Astrocyte (in vitro differentiated cells and primary cell): ENCODE data around the gene TCEANC2. TPM values are rescaled to one million over a fixed set of nuclear protein-coding genes. Genes with fewer than 3 reads are reported as not detected.

Source experiments
- DNase-seq: peaks from one replicate; pipeline ENCODE4 v3.0.0-alpha.2; 2010; ENCODE audit warnings: low read depth
- FAIRE-seq: peaks from 2 replicates; lab custom pipeline; 2011; peaks lifted over from hg19 to GRCh38; lab: Jason Lieb, UNC
- H2AFZ ChIP-seq: 2 replicates; pipeline ENCODE4 v1.6.0; 2012; ENCODE audit warnings: low read depth, low read length, inconsistent platforms
- H3K27ac ChIP-seq: 2 replicates; pipeline ENCODE4 v1.5.1; 2011; ENCODE audit warnings: low read depth, low read length, inconsistent platforms
- H3K27me3 ChIP-seq: 2 replicates; pipeline ENCODE4 v1.6.0; 2011; ENCODE audit warnings: low read length, inconsistent platforms; ENCODE audit not compliant: insufficient read depth
- H3K36me3 ChIP-seq: 2 replicates; pipeline ENCODE4 v1.5.1; 2011; ENCODE audit warnings: low read length, inconsistent platforms; ENCODE audit not compliant: insufficient read depth
- H3K4me1 ChIP-seq: 2 replicates; pipeline ENCODE4 v1.5.1; 2011; ENCODE audit warnings: low read length, inconsistent platforms; ENCODE audit not compliant: insufficient read depth
- H3K4me2 ChIP-seq: 2 replicates; pipeline ENCODE4 v1.6.0; 2012; ENCODE audit warnings: low read length, inconsistent platforms
- H3K4me3 ChIP-seq: 2 replicates; pipeline ENCODE4 v1.5.1; 2011; ENCODE audit warnings: low read depth, mild to moderate bottlenecking, low read length, inconsistent platforms; ENCODE audit not compliant: insufficient read depth
- H3K79me2 ChIP-seq: 2 replicates; pipeline ENCODE4 v1.6.0; 2012; ENCODE audit warnings: mild to moderate bottlenecking, low read length, inconsistent platforms; ENCODE audit not compliant: insufficient read depth
- H3K9ac ChIP-seq: 2 replicates; pipeline ENCODE4 v1.6.0; 2012; ENCODE audit warnings: mild to moderate bottlenecking, low read length, inconsistent platforms
- H3K9me3 ChIP-seq: 2 replicates; pipeline ENCODE4 v1.5.1; 2012; ENCODE audit warnings: low read depth, mild to moderate bottlenecking, low read length, inconsistent platforms; ENCODE audit not compliant: insufficient read depth
- H4K20me1 ChIP-seq: 2 replicates; pipeline ENCODE4 v1.6.0; 2012; ENCODE audit warnings: low read length, inconsistent platforms; ENCODE audit not compliant: insufficient read depth
- H3K27ac Mint-ChIP-seq: one replicate; pipeline ENCODE4 v1.8.0; 2021; ENCODE audit warnings: mild to moderate bottlenecking, mixed read lengths; ENCODE audit not compliant: unreplicated experiment
- H3K27me3 Mint-ChIP-seq: one replicate; pipeline ENCODE4 v1.8.0; 2021; ENCODE audit warnings: low read depth, mixed read lengths; ENCODE audit not compliant: unreplicated experiment
- H3K36me3 Mint-ChIP-seq: one replicate; pipeline ENCODE4 v1.8.0; 2021; ENCODE audit warnings: low read depth, mixed read lengths; ENCODE audit not compliant: unreplicated experiment
- H3K4me1 Mint-ChIP-seq: one replicate; pipeline ENCODE4 v1.8.0; 2021; ENCODE audit warnings: low read depth, mixed read lengths; ENCODE audit not compliant: unreplicated experiment
- H3K4me3 Mint-ChIP-seq: one replicate; pipeline ENCODE4 v1.8.0; 2021; ENCODE audit warnings: mild to moderate bottlenecking, moderate library complexity, mixed read lengths; ENCODE audit not compliant: unreplicated experiment
- H3K9me3 Mint-ChIP-seq: one replicate; pipeline ENCODE4 v1.8.0; 2021; ENCODE audit warnings: mild to moderate bottlenecking, mixed read lengths; ENCODE audit not compliant: unreplicated experiment
- CTCF ChIP-seq: IDR thresholded peaks from 2 replicates; pipeline ENCODE4 v1.5.1; 2011; ENCODE audit warnings: low read depth, mild to moderate bottlenecking, inconsistent platforms, low read length, moderate library complexity; ENCODE audit not compliant: insufficient read depth
- EZH2 ChIP-seq: IDR thresholded peaks from 2 replicates; pipeline ENCODE4 v1.6.1; 2012; ENCODE audit warnings: mild to moderate bottlenecking, low read length, inconsistent platforms; ENCODE audit not compliant: insufficient read depth
- total RNA-seq: library from RNA; stranded (reverse); gene quantifications from 2 replicates; pipeline ENCODE4 v1.2.1, GENCODE V29; 2021

Gene TCEANC2
- total RNA-seq, 1 donor from 2014 or later, result 4.6 TPM

DNA sequence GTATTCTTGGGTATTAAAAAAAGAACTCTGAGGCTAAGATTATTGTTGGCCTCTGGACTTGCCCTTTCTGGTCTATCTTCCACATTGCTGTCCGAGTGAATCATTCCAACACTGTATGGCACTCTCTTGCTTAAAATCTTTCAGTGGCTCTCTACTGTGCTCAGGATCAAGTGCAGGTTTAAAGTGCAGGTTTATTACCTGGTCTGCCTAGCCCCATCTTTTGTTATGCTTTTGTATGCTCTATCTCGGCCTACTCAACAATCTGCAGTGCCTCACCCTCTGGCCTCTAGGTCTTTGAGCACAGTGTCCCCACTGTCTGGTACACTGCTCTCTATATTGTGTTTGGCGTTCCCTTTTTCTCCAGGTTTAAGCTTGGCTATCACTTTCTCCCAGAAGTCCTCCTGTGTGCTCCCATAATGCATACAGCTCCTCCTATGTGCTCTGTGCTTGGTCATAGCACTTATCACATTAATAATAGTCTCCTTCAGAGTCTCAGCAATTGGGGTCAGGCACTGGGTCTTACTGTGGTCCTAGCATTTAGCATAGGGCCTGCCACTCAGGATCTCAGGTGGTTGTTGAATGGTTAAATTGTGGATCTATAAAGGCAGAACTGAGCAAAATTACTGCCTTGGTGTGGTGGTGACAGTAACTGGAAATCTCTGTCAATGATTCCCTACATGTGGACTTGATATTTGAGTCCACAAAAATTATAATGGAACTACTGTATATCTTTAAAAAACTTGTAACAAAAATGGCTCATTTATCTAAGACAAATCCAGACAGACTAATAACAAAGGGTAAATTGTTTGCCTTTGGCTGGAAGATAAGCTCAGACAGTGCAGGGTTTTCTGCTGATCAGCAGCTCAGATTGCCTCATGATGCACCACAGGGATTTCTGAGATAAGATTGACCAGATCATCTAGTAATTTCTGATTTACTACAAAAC lies 24.8 kb upstream of the TCEANC2 start:
- Histone ChIP-seq H3K9ac (no peak overlapping the region), H3K27ac (no peak overlapping the region), H3K4me1 (no peaks in the 10 kb centered on the region), H3K79me2 (no peaks in the 10 kb centered on the region), H3K27me3 (no peaks in the 10 kb centered on the region), H3K36me3 (peaks cover 8% of the 10 kb centered on the region), H2AFZ (no peak overlapping the region), H3K9me3 (no peaks in the 10 kb centered on the region), H3K4me2 (no peak overlapping the region), H3K4me3 (no peak overlapping the region), H4K20me1 (no peaks in the 10 kb centered on the region)
- FAIRE-seq (no peak), DNase-seq (peak; percentile 23)
- Mint-ChIP-seq H3K27ac (no peak overlapping the region), H3K36me3 (peaks cover 2% of the 10 kb centered on the region), H3K27me3 (no peaks in the 10 kb centered on the region), H3K9me3 (no peaks in the 10 kb centered on the region), H3K4me1 (peaks cover 8% of the 10 kb centered on the region), H3K4me3 (no peak overlapping the region)
- no peak for TF ChIP-seq EZH2
- TF ChIP-seq CTCF, result no peak

GRCh38 chr1:54037476-54037875 lies 15.9 kb upstream of the TCEANC2 start:
- no peaks in the 10 kb centered on the region for H3K27me3 ChIP-seq
- Mint-ChIP-seq H3K36me3 (peaks cover 16% of the 10 kb centered on the region), H3K4me1 (no peaks in the 10 kb centered on the region), H3K9me3 (no peaks in the 10 kb centered on the region), H3K27ac (no peak overlapping the region), H3K4me3 (no peak overlapping the region), H3K27me3 (no peaks in the 10 kb centered on the region)
- no peak overlapping the region for H3K4me3 ChIP-seq
- no peak for FAIRE-seq
- DNase-seq, result peak; percentile 29
- H4K20me1 ChIP-seq, result no peaks in the 10 kb centered on the region
- no peak overlapping the region for H3K4me2 ChIP-seq
- no peaks in the 10 kb centered on the region for H3K4me1 ChIP-seq
- no peak overlapping the region for H2AFZ ChIP-seq
- H3K79me2 ChIP-seq, result no peaks in the 10 kb centered on the region
- no peak overlapping the region for H3K9ac ChIP-seq
- H3K36me3 ChIP-seq, result peaks cover 26% of the 10 kb centered on the region
- H3K9me3 ChIP-seq, result no peaks in the 10 kb centered on the region
- no peak overlapping the region for H3K27ac ChIP-seq
- TF ChIP-seq CTCF (no peak), EZH2 (no peak)

DNA sequence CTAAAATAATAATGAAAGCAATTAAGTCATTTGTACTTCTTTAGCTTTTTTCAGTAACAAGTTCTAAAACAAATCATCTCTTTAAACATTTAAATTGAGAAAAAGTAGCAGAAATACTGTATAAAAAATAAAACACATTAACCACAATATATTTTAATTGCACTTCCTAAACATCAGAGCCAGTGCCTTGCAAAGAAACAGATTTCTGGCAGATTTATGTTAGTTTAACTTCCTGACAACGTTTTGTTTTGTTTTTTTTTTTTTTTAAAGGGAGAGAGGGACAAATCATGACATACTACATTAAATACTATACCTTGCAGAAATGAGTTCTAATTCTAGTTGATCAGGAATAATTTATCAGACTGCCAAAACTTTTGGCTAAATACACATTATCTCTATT lies 11.6 kb upstream of the TCEANC2 start:
- Histone ChIP-seq H3K27me3 (no peaks in the 10 kb centered on the region), H3K9me3 (no peaks in the 10 kb centered on the region), H2AFZ (no peak overlapping the region), H3K36me3 (peaks cover 20% of the 10 kb centered on the region), H3K4me2 (no peak overlapping the region), H3K4me1 (peaks cover 3% of the 10 kb centered on the region), H3K27ac (no peak overlapping the region), H3K9ac (no peak overlapping the region), H4K20me1 (peaks cover 9% of the 10 kb centered on the region), H3K79me2 (peaks cover 14% of the 10 kb centered on the region), H3K4me3 (no peak overlapping the region)
- Mint-ChIP-seq H3K36me3 (peaks cover 10% of the 10 kb centered on the region), H3K9me3 (no peaks in the 10 kb centered on the region), H3K4me1 (no peaks in the 10 kb centered on the region), H3K4me3 (no peak overlapping the region), H3K27ac (no peak overlapping the region), H3K27me3 (no peaks in the 10 kb centered on the region)
- DNase-seq, result no peak
- FAIRE-seq, result no peak
- TF ChIP-seq EZH2, result no peak
- no peak for TF ChIP-seq CTCF
